Fibroblast of skin of right quadriceps (primary cell): ENCODE measurements around the gene ABHD16A.

Experiments
- DNase-seq: peaks from one replicate; pipeline ENCODE4 v3.0.0-alpha.2; 2013

Gene ABHD16A

DNA sequence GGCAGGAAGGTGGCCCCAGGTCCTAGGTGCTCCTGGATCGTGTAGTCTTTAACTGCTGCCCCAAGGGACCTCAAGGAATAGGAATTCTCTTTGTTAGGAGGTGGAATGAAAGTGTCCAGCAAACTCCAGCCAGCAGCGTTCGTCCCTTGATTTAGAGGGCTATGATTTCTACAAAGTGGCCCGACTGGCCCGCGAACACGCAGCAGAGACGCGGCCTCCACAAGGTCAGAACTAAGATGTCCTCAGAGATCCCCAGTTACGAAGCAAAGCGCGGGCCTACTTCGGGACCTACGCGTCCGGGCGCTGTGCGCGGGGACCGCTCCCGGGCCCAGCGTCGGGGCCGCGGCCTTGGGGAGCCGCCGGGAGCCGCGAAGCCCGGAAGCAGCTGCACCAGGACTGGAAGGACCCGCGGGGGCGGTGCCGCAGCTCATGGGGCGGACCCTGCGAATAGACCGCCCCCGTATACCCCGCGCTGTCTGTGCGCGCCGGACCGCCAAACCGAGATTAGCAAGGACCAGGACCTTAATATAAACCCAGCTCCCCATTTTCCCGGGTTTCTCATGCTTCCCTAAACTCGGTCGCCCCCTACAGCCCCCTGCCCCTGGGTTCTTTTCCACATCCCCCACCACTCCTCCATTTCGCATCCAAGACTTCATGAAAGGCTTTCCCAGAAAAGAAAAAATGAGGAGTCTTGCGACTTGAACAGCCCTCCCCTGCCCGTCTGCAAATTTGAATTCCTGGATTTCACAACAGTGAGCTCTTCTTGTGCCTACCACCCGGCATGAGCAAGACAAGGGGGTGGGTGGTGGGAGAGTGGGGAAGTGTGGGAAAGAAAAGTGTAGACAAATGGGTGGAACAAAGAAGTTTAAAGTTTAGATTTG is 42.5 kb downstream of the ABHD16A start, which contains the start of gene C6orf47:
Gene C6orf47 (minus strand): TSS at position 398 of the 881 bp plus-strand sequence. CDS start 831 bp downstream, outside the sequence.
- DNase-seq = peak; percentile 78

- DNase-seq = no peak
These were observed 43.3 kb downstream of the ABHD16A start for GRCh38 chr6:31659649-31660380.

- DNase-seq = no peak
These were observed 44.0 kb downstream of the ABHD16A start for GRCh38 chr6:31658983-31659648.

DNA sequence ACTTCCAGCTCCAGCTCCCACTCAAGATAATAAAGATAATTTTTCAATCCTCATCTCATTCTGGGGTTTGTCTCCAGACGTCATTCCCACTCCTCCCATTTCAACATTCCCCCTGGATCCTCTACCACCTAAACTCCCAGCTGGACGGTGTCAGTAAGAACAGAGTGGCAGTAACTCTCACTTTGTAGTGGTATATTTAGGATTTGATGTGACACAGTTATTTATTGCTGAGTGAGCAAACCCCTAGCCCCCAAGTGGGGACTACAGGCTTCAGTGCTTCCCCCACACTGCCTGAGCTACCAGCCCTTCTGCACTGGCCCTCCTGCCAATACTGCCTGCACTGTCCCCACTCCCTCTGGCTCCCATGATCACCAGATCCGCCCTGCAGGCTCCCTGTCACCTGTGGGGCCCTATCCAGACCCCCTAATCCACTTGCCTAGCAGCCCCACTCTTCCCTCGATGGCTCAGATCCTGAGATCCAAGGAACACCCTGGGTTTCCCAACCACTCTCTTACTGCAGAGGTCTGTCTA is 44.9 kb downstream of the ABHD16A start:
- no peak for DNase-seq

- DNase-seq = no peak
These were observed 45.5 kb downstream of the ABHD16A start for GRCh38 chr6:31657406-31658157.

DNA sequence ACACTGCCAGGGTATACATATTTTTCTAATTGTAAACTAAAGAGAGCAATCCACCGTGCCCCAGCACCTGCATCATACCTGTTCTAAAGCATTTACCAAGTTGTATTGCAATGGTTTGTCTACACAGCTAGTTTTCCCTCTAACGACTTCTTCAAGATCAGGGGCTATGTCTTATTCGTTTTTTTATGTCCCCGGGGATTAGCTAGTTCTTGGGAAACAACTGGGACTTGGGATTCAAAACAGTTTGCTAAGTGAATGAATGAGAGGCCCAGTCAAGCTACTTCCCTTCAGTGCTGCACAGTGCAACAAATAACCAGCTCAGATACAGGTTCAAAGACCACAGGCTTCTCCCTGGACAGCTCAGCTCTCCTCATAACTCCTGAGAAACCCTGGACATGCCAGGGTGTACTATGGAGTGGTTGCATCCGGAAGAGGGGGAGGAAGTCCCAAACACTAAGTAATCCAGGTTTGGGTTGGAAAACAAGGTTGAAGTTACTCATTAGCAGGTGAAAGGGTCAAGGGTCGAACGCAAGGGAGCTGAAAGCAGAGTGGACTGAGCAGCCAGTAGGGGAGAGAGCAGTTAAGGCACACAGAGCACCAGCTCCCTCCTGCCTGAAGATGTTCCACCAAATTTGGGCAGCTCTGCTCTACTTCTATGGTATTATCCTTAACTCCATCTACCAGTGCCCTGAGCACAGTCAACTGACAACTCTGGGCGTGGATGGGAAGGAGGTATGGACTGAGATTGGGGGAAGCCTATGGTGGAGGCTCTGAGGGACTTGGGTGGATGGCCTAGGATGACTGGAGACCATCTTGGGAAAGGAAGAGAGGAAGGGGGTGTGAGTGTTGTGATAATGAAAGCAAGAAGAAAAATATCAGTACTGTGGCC is 47.5 kb downstream of the ABHD16A start, which contains the start of gene APOM:
Gene APOM (plus strand): TSS at position 546 of the 889 bp plus-strand sequence. CDS start 73 bp downstream, at position 619.
- no peak for DNase-seq

DNA sequence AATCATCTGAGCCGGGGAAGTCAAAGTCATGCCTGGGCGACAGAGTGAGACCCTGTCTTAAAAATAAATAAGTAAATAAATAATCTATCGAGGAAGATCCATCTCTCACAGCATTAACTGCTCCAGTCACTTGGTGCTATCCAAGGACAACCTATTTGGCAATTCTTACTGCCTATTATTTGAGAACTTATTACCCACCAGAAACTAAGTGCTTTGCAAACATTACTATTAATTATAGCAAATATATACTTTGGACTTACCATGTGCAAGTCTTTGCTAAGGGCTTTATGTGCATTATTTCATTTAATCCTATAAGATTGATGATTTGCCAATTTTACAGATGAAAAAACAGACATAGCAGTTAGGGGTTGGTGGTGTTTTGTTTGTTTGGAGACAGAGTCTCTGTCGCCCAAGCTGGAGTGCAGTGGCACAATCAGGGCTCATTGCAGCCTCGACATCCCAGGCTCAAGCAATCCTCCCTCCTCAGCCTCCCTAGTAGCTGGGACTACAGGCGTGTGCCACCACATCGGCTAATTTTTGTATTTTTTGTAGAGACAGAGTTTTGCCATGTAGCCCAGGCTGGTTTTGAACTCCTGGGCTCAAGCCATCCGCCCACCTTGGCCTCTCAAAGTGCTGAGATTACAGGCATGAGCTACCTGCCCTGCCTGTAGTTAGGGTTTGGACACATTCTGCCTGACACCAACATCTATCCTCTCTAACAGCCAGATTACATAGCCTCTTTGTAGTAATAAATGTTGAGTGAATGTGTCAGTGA is 48.4 kb downstream of the ABHD16A start:
- no peak for DNase-seq

DNA sequence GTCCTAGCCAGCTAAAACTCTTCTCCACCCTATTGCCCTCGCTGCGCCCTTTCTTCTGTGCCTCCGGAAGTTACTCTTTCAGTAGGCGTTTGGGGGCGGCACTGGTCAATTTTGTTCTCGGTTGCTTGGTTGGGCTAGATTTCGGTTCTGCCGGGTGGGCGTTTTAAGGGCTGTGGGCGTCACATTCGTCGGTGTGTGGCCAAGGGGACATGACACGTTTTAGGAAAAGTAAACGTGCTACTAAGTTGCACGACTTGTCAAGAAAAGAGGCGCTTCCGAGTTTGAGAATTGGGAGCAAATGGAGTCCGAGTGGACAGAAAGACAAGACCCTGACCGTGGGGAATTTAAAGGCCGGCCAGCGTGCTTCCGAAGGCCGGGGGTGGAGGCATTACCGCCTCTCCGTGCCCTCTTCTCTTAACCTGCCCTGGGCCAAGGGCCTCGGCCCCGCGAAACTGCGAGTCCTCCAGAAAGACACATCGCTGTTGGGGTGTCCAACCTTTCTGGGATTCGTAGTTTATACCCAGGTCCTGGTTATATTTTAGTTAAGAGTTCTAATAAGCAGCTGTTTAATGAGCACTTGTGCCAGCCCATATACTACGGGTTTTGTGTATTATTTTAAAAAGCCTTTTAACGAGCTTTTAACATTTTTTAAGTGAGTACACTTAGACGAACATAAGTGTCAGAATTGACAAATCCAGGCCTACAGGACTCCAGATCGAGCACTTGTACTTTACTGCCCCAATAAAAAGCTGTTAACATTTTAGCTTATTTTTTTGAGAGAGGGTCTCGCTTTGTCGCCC is 50.0 kb downstream of the ABHD16A start:
- no peak for DNase-seq

DNA sequence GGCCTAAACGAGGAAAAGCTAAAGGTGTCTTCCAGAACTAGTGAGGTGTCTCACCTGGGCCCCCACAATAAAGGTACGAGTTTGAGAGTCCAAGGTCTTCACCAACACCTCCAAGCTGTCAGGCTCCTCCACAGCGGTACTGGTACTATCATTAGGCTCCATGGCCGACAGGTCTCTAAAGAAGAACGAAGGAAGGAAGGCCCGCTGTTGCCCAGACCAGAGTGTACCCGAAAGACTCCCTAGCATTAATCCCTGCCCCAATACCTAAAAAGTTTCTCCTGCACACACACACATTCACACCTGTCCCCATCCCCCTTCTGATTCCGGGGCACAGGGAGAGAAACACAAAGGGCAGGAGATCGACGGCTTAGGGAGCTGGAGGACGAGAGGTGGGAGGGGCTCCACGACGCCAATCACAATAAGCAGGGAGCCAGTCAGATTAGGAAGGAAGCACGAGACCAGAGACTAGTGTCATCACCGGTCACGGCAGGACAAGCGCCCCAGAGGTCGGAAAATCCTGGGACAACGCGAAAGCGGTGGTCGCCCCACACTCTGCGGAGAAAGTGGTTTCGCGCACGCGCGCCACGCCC is 51.4 kb downstream of the ABHD16A start:
- no peak for DNase-seq

GRCh38 chr6:31645325-31645724 is 57.8 kb downstream of the ABHD16A start:
- no peak for DNase-seq

DNA sequence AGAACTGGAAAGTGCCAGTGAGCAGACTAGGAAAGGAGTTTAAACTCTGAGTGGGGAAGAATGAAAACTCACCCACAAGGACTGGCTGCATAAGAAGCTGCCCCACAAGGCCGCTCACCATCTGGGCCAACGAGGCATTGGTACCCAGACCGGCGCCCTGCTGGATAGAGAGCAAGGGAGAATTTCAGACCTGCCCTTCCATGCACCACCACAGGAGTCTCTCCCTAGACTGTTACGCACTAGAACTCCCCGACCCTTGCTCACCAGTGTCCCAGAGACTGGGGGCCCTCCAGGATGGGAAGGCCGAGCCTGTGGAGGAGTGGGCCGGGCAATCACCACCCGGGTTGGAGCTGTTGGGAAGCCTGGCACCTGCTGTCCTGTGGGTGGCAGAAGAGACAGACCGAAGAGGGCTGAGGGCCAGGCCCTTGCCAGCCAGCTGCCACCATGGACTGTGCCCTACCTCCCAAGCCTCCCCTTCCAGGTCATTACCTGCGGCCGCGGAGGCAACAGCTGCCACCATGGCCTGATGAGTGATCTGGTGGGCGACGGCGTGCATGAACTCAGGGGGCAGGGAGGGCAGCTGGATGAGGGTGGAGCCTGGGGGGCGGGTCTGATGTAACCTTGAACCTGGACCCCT is 59.2 kb downstream of the ABHD16A start:
- DNase-seq = no peak

- DNase-seq = no peak
These were observed 60.1 kb downstream of the ABHD16A start for GRCh38 chr6:31642798-31643570.

GRCh38 chr6:31641370-31641769 is 61.8 kb downstream of the ABHD16A start:
- DNase-seq = no peak

DNA sequence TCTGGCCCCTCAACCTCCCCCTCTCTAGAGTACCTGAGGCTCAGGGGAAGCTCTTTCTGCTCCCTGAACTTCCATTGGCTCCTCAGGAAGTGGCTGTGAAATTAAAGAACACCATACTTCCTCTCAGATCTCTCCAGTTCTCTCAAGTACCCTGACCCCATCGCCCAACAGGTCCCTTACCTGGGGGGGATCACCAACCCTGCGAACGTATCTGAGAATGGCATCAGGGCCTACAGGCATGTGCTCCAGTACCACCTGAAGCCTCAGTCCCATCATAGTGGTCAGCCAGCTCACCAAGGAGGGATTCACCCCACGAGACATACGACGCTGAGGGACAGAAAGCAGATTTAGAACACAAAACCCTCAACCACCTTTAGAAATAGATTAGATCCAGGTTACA is 62.5 kb downstream of the ABHD16A start:
- no peak for DNase-seq

GRCh38 chr6:31639449-31639861 is 63.7 kb downstream of the ABHD16A start:
- peak; percentile 59 for DNase-seq

DNA sequence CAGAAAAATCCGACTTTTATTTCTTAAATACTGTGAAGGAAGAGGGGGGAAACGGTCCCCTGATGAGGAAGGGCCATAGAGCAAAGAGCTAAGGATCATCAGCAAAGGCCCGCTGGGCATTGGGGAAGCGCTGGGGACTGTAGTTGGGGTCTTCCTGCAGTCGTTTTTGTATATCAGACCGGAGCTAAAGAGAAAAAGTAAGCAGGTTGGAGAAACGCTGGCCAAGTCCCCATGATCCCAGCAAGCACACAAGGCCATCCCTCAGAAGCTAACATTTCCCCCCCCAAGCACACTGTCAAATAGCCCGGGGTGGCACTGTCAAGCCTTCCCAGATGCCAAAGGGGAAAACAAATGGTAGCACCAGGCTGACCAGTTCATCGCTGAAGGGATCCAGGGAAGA is 64.1 kb downstream of the ABHD16A start:
- no peak for DNase-seq
